Heart left ventricle (tissue), 13 donors: ENCODE data around the gene OLFML2A.

Experiments used
- POLR2A ChIP-seq, 2 donors: fragments of 450-650 bp; IDR thresholded peaks; one replicate each; pipeline ENCODE4 v1.6.1; 2017; ENCODE audit warnings: antibody characterized with exemption in 2 of 2, mild to moderate bottlenecking in 2 of 2, moderate library complexity in 2 of 2
- TF ChIP-seq, protein P1 (sequence below), 12 donors: fragments of 200-600 bp; sonication (generic) in 4 of 12; IDR thresholded peaks; one replicate each; pipeline versions ENCODE4 v1.5.0 to v1.8.0; 2018 to 2022; ENCODE audit warnings: antibody characterized with exemption in 12 of 12, mild to moderate bottlenecking in 5 of 12
- donor health status: ischemic (EF 13 %, LVEDD 7.1; RV severe dilation, severe dysfunction).
- donor health status: DM: no; HTN: yes; CAD: no.
- donor health status: DM: no; HTN: no; CAD: no.
- donor health status: ischemic (EF 25% LVEDD 6.9; RV normal size, moderate dysfunction).
- donor health status: ischemic (EF 25% LVEDD 5.7; RV mildly dilated, moderate dysfunction).
- donor health status: ischemic (EF 35%, LVEDD 5.7; RV mildly dilated, moderate dysfunction).
- donor health status: nonischemic (EF 11% LVEDD 7.7; RV severe dilation, severe dysfunction).
- donor health status: DM: yes; HTN: yes; CAD: no.
- donor health status: PGD.
- donor health status: ischemic (EF 29% LVEDD 5.4; RV normal size, mild dysfunction).
- donor health status: nonischemic (EF 23%, LVEDD 6.1; RV moderate dilation, normal function).

DNA sequence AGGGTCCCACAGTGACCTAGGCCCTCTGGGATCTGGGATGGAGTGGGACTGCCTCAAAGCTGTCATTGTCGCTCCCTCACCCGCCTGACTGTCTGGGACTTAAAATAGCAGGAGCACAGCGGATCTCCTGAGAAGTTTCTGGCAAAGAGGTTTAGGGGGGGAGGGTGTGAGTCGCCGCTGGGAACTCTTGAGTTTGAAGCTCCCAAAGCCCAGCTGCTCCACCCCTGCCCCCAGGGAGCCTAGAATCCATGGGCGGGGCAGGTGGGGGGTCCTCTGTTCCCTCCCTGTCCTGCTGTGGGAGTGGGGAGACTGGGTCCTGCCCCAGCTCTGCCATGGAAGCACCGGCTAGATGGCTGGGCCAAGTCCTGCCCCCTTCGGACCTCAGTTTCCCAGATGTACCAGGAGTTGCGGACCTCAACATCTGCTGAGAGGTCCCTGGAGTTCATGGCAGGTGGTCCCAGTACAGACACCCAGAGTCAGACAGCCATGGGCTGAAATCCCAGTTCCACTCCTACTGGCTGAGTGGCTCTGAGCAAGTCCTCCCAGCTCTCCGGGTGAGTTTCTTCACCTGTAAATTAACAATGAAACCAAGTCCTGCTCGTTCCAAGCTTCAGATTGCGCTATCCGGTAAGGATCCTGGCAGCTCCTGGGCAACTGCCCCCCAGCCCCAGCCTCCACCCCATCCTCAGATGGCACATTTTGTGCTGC is 75.3 kb downstream of the OLFML2A start:
- TF ChIP-seq, protein P1, sequence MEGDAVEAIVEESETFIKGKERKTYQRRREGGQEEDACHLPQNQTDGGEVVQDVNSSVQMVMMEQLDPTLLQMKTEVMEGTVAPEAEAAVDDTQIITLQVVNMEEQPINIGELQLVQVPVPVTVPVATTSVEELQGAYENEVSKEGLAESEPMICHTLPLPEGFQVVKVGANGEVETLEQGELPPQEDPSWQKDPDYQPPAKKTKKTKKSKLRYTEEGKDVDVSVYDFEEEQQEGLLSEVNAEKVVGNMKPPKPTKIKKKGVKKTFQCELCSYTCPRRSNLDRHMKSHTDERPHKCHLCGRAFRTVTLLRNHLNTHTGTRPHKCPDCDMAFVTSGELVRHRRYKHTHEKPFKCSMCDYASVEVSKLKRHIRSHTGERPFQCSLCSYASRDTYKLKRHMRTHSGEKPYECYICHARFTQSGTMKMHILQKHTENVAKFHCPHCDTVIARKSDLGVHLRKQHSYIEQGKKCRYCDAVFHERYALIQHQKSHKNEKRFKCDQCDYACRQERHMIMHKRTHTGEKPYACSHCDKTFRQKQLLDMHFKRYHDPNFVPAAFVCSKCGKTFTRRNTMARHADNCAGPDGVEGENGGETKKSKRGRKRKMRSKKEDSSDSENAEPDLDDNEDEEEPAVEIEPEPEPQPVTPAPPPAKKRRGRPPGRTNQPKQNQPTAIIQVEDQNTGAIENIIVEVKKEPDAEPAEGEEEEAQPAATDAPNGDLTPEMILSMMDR (IDR thresholded peaks at IDR 0.05), result no peak
- no peak for TF ChIP-seq POLR2A (IDR thresholded peaks at IDR 0.05)
